ENCODE measurements around the gene PPP1R12B. TPM values are rescaled to one million over a fixed set of nuclear protein-coding genes. Genes with fewer than 3 reads are reported as not detected.
A peak's percentile ranks its signal among the peaks of the same experiment; 100 is the strongest.
"Not testable (repeated sequence)": the region's sequence is repeated elsewhere in the genome, so short reads cannot be mapped to it uniquely, and the experiment has no call there.

Gene PPP1R12B
- polyA plus RNA-seq, 2 donors: 7.5 to 14.7 TPM

DNA sequence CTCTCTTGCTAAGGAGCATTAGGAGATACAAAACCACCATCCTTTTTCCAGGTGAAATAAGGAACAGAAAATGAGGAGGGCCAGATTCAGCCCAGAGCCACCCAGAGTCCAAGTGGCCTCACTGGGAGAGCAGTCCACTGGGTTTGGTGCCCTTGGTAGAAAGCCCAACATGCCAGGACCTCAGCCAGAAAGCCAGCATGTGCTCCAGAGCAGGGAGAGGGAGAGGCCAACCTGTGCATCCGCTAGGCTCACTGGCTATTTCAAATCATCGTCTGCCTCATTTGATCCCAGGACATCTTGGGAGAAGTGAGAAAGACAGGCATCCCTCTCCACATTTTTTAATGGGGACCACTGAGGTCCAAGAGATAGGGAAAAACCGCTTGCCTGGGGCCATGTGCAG lies 287.7 kb downstream of the PPP1R12B start:
- not testable (repeated sequence) for H3K9me3 ChIP-seq (ENCODE audit: control insufficient read depth in 2 of 2, insufficient read depth in 1 of 2, low read depth in 1 of 2, low read length in 1 of 2); H3K4me1 ChIP-seq (ENCODE audit: control insufficient read depth in 2 of 2, insufficient read depth in 2 of 2, low read length in 1 of 2); H3K36me3 ChIP-seq (ENCODE audit: control insufficient read depth in 2 of 2, insufficient read depth in 2 of 2, low read length in 1 of 2); H3K4me3 ChIP-seq (ENCODE audit: low read depth in 1 of 2, low read length in 2 of 2); H3K27ac ChIP-seq (ENCODE audit: low read depth in 2 of 2, low read length in 1 of 2); H3K27me3 ChIP-seq (ENCODE audit: control insufficient read depth in 1 of 2, insufficient read depth in 2 of 2, low read length in 2 of 2)
- WGBS, 2 donors: 49 to 59% methylated on average over 3 of the region's 3 CpGs

DNA sequence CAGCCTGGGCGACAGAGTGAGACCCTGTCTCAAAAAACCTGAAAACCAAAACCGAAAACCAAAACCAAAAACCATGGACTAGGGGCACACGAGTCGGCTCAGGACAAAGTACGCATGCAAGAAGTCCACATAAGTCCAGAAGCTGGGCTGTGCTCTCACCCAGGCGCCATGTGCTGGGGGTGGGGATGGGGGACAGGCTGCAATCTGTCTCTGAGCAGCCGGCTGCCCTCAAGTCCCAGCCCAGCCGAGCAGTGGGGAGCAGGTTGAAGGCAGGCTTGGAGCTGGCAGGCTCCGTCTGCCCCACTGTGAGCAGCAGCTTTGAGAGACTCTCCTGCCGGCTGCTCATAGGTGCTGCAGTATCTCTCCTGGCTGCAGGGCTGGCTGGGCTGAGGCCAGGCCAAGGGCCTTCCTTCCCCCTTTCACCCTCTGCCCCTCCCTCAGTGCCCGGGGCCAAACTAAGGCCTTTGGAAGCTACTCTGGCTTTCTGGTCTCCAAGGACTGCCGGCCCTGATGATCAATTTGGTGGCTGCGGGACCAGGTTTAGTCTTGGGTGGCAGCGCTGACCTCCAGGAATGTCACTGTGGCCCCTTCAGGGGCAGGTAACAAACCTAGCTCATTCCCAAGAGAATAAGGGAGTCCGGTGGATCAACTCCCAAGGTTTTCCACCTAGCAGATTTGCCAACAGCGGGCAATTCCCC lies 289.0 kb downstream of the PPP1R12B start:
- H3K27me3 ChIP-seq (ENCODE audit: control insufficient read depth in 1 of 2, insufficient read depth in 2 of 2, low read length in 2 of 2); H3K27ac ChIP-seq (ENCODE audit: low read depth in 2 of 2, low read length in 1 of 2); H3K9me3 ChIP-seq (ENCODE audit: control insufficient read depth in 2 of 2, insufficient read depth in 1 of 2, low read depth in 1 of 2, low read length in 1 of 2); H3K36me3 ChIP-seq (ENCODE audit: control insufficient read depth in 2 of 2, insufficient read depth in 2 of 2, low read length in 1 of 2); H3K4me1 ChIP-seq (ENCODE audit: control insufficient read depth in 2 of 2, insufficient read depth in 2 of 2, low read length in 1 of 2); H3K4me3 ChIP-seq (ENCODE audit: low read depth in 1 of 2, low read length in 2 of 2): not testable (repeated sequence)
- 80 to 82% methylated on average over 16 of the region's 16 CpGs for WGBS, 2 donors

DNA sequence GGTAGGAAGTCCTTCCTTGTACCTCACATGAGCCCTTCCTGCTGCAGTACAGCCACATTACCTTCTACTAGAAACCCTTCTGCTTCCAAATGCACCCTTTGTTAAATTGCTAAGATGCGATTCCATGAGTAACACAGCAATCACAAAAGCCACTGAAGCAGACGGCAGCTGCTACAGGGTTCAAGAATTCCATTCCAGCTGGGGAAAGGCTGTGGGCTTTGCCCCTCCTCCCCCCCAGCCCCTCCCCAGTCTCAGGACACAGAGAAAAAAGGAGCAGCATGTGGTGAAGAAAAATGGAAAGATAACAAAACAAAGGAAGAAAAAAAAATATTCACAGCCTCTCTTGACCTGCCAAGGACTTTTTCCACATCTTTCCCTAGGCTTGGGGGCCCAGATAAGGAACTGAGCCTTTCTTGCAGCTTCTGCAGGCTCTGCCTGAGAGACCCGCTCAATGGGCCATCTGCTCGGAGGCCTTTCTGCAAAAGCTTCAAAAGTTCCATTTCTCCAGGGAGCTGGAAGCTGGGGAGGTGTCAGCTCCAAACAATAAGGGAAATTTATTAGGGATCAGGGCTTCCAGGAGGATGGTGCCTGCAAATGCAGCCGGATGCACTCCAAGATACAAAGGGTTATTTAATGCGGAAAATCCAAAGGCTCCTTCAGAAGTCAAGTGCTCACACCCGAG lies 289.7 kb downstream of the PPP1R12B start:
- Histone ChIP-seq H3K4me1 (ENCODE audit: control insufficient read depth in 2 of 2, insufficient read depth in 2 of 2, low read length in 1 of 2) (peaks cover 0 to 7% of the 10 kb centered on the region in 2 donors), H3K27me3 (ENCODE audit: control insufficient read depth in 1 of 2, insufficient read depth in 2 of 2, low read length in 2 of 2) (peaks cover 0 to 13% of the 10 kb centered on the region in 2 donors), H3K4me3 (ENCODE audit: low read depth in 1 of 2, low read length in 2 of 2) (no peak overlapping the region), H3K9me3 (ENCODE audit: control insufficient read depth in 2 of 2, insufficient read depth in 1 of 2, low read depth in 1 of 2, low read length in 1 of 2) (no peaks in the 10 kb centered on the region), H3K36me3 (ENCODE audit: control insufficient read depth in 2 of 2, insufficient read depth in 2 of 2, low read length in 1 of 2) (no peaks in the 10 kb centered on the region), H3K27ac (ENCODE audit: low read depth in 2 of 2, low read length in 1 of 2) (no peak overlapping the region)
- WGBS, 2 donors: 62 to 70% methylated on average over 7 of the region's 7 CpGs

DNA sequence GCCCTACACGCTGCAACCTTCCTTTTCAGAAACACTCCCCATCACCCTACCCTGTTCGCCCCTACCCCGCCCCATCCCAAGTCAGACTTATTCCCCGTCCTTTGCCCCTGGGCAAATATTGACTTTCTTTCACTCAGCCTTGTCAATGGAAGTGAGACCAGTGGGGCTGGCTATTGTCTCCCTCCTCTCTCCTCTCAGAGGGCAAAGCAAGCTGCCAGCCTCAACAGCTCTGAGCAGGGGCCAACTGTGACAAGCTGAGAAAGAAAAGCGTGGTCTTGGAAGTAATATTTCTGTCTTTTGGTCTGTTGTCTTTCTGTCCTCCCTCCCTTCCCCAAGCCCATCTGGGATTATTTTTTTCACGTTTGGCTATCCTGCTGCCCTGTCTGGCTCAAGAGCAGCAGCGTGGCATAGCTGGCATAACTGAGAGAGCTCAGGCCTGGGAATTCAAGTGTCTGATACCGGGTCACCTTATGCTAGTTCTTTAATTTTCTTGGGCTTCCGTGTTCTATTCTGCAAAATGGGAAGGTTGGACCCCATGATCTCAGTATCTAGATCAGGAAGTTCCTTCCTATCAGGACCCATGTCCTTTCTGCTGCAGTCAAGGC lies 290.3 kb downstream of the PPP1R12B start:
- Histone ChIP-seq H3K27me3 (ENCODE audit: control insufficient read depth in 1 of 2, insufficient read depth in 2 of 2, low read length in 2 of 2) (peaks cover 0 to 17% of the 10 kb centered on the region in 2 donors), H3K4me1 (ENCODE audit: control insufficient read depth in 2 of 2, insufficient read depth in 2 of 2, low read length in 1 of 2) (peaks cover 0 to 10% of the 10 kb centered on the region in 2 donors)
- WGBS, 2 donors: 59 to 72% methylated on average over 9 of the region's 9 CpGs

DNA sequence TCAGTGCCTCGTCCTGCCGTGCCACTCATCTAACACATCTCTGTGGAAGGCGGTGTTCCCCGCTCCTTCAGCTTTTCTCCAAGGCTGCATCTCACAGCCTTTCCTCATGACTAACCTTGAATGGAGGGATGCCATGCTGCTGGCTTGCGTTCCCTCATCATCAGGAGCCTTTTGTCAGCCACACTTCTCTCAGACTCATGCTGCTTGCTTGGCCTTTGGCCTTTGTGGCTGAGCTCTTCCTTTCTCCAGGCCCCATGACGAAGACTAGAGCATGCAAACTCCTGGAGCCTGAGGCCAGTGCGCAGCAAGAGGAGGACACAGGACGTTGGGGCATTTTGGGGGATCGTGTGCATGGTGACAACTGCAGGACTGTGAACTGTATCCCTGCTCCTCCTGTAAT lies 291.0 kb downstream of the PPP1R12B start:
- Histone ChIP-seq H3K4me1 (ENCODE audit: control insufficient read depth in 2 of 2, insufficient read depth in 2 of 2, low read length in 1 of 2) (peaks cover 0 to 10% of the 10 kb centered on the region in 2 donors), H3K4me3 (ENCODE audit: low read depth in 1 of 2, low read length in 2 of 2) (no peak overlapping the region), H3K27me3 (ENCODE audit: control insufficient read depth in 1 of 2, insufficient read depth in 2 of 2, low read length in 2 of 2) (peaks cover 0 to 20% of the 10 kb centered on the region in 2 donors), H3K9me3 (ENCODE audit: control insufficient read depth in 2 of 2, insufficient read depth in 1 of 2, low read depth in 1 of 2, low read length in 1 of 2) (no peaks in the 10 kb centered on the region), H3K27ac (ENCODE audit: low read depth in 2 of 2, low read length in 1 of 2) (no peak overlapping the region), H3K36me3 (ENCODE audit: control insufficient read depth in 2 of 2, insufficient read depth in 2 of 2, low read length in 1 of 2) (no peaks in the 10 kb centered on the region)
- 76 to 83% methylated on average over 9 of the region's 9 CpGs for WGBS, 2 donors

More for the DNA sequence above, 290.3 kb downstream of the PPP1R12B start:
- H3K4me3 ChIP-seq (ENCODE audit: low read depth in 1 of 2, low read length in 2 of 2); H3K27ac ChIP-seq (ENCODE audit: low read depth in 2 of 2, low read length in 1 of 2); H3K36me3 ChIP-seq (ENCODE audit: control insufficient read depth in 2 of 2, insufficient read depth in 2 of 2, low read length in 1 of 2); H3K9me3 ChIP-seq (ENCODE audit: control insufficient read depth in 2 of 2, insufficient read depth in 1 of 2, low read depth in 1 of 2, low read length in 1 of 2): not testable (repeated sequence)

DNA sequence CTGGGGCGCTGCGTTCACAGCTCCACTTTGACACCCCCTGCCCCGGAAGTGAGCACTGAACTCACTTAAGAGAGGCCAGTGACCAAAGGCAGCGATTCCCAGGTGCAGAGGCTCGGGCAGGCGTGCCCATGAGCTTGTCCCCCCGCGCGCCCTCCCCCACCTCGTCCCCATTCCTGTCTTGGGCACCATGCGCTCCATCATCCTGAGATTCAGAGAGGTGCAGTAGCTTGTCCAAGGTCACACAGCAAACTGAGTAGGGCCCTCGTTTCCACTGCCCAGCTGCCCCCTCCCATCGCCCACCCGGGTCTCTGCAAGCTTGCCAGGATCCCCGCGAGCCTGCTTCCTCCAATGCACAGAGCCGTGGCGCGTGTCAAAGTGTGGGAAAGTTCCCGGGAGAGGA lies 293.7 kb downstream of the PPP1R12B start:
- Histone ChIP-seq H3K4me3 (ENCODE audit: low read depth in 1 of 2, low read length in 2 of 2) (peak overlapping the region in 1 of 2 donors; percentile 39), H3K27ac (ENCODE audit: low read depth in 2 of 2, low read length in 1 of 2) (no peak overlapping the region), H3K27me3 (ENCODE audit: control insufficient read depth in 1 of 2, insufficient read depth in 2 of 2, low read length in 2 of 2) (peaks cover 0 to 20% of the 10 kb centered on the region in 2 donors), H3K9me3 (ENCODE audit: control insufficient read depth in 2 of 2, insufficient read depth in 1 of 2, low read depth in 1 of 2, low read length in 1 of 2) (no peaks in the 10 kb centered on the region), H3K36me3 (ENCODE audit: control insufficient read depth in 2 of 2, insufficient read depth in 2 of 2, low read length in 1 of 2) (no peaks in the 10 kb centered on the region), H3K4me1 (ENCODE audit: control insufficient read depth in 2 of 2, insufficient read depth in 2 of 2, low read length in 1 of 2) (peaks cover 0 to 10% of the 10 kb centered on the region in 2 donors)
- 30 to 33% methylated on average over 20 of the region's 20 CpGs for WGBS, 2 donors

Other genes starting within 250 kb of the PPP1R12B start
- under 1 TPM; 0.05 to 0.10 TPM for gene GPR37L1, start 225.8 kb upstream of the PPP1R12B start, polyA plus RNA-seq
- gene ARL8A, start 204.0 kb upstream of the PPP1R12B start, polyA plus RNA-seq: 10 to 100 TPM; 18.3 to 18.6 TPM
- gene PTPN7, start 188.1 kb upstream of the PPP1R12B start, polyA plus RNA-seq: 1 to 10 TPM; 1.6 to 1.9 TPM
- 1 to 10 TPM; 4.2 to 6.3 TPM for gene LGR6, start 154.9 kb upstream of the PPP1R12B start, polyA plus RNA-seq
- 10 to 100 TPM; 10.6 to 19.8 TPM for gene UBE2T, start 6.8 kb upstream of the PPP1R12B start, polyA plus RNA-seq

Data from esophagus (tissue), 2 donors.